GM21528 (cell line): ENCODE measurements around the gene ALG13.
"Not testable (repeated sequence)": the region's sequence is repeated elsewhere in the genome, so short reads cannot be mapped to it uniquely, and the experiment has no call there.

Source experiments
- ATAC-seq: cut with Tn5 transposase; IDR thresholded peaks from one replicate; pipeline ENCODE4 v1.9.1; 2021; ENCODE audit warnings: mild to moderate bottlenecking, moderate library complexity; ENCODE audit not compliant: unreplicated experiment, low FRiP score

ALG13 gene

DNA sequence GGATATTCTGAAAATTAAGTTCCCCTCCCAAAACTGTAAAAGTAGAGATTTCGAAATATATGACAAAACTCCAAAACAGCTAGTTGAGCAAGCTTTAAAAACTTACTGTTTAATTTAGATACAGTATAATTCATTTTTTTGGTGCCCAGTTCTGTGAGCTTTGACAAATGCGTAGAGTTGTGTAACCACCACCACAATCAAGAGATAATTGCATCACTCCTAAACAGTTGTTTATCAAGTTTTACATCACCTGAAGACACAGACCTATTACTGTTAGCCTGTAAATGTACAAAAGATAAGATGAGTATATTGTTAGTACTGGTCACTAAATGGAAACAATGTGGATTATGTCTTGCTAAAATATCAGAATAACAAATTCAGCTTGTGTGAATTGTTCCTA, 62.3 kb downstream of the ALG13 start:
- ATAC-seq: no peak

DNA sequence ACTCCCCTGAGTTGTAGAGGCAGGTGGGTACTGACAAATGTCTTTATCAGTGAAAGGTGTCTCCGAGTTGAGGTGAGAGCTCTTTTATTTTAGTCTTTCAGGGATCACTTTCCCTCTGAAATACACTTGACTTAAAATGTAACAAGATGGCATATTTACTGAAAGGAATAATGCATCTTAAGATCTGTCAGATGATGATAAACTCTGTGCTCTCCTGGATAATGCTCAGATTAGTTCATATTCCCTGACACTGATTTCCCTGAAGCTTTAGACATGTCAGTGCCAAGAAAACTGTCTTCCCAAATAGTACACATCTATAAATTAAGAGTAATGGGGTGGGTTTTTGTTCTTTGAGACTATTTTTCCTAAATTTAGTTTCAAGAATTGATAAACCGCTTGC, 75.5 kb downstream of the ALG13 start:
- no peak for ATAC-seq

DNA sequence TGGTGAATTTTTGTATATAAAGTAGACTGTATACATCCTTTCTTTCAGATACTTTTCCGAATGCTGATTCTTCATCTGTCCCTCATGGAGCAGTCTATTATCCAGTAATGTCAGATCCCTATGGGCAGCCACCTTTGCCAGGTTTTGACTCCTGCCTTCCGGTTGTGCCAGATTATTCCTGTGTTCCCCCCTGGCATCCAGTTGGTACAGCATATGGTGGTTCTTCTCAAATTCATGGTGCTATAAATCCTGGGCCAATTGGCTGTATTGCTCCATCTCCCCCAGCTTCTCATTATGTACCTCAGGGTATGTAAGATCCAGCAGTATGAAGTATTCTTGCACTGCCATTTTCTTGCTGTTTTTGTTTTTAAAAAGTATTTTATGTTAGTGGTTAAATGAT, 78.7 kb downstream of the ALG13 start:
- no peak for ATAC-seq

DNA sequence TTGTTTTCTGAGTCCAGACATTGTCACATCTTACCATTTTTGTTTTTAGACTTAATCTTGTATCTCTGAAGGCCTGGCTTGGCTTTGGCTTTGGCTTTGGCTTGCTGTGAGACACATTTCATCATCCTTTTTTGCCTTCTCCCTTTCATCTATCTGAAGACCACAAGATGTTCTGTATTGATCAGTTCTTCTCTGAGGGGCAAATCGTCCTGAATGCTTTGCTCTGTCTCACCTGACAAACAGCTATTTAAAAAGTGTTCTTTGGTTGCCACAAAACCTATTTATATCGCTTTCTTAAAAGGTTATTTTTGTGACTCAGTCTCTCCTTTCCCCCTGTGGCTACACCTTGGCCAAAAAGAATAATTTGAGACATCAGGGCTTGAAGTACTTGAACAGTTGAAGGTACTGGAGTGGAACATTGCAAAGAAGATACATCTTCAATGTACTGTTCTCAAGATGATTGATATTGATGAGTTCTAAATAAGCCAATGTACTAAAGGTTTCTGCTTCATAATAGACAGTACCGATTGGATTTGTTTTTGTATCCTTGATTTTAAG, 80.7 kb downstream of the ALG13 start:
- no peak for ATAC-seq

DNA sequence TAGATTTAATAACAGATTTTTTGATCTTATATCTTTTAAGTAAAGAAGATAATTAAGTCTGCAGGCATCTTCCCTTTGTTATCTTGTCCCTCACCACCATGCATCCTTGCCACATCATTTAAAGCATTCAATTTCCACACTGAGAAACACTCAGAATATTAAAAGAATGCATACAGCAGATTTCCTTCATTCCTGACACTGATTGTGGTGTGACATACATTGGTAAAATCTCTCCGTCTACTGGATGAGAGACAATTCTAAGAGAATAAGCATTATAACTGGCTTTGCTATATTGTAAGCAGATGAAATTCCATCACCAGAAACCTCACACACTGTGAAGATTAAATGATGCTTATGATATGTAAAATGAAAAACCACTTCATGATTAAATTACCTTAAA, 97.6 kb downstream of the ALG13 start:
- ATAC-seq: no peak

DNA sequence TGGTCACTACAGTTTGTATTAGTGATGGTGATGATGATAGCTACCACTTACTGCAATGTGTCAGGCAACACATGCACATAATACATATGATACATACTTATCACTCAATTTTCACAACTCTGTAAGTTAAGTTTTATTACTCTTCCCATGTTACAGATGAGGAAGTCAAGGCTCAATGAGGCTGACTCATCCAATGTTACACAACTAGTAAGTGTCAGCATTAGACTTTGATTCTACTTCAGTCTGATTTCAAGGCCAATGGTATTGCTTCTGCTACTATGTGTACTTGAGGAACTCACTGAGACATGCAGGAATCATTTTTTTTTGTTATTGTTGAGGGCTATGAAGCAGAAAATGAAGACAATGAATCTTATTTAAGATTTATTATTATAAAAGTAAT, 98.6 kb downstream of the ALG13 start:
- ATAC-seq: no peak

DNA sequence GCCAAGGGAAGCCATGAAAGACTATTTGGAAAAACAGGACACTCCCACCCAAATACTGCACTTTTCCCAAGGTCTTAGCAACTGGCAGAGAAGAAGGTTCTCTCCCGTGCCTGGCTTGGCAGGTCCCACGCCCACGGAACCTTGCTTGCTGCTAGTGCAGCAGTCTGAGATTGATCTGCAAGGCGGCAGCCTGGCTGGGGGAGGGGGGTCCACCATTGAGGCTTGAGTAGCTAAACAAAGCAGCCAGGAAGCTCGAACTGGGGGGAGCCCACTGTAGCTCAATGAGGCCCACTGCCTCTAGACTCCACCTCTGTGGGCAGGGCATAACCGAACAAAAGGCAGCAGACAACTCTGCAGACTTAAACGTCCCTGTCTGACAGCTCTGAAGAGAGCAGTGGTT, 103.7 kb downstream of the ALG13 start:
- no peak for ATAC-seq

DNA sequence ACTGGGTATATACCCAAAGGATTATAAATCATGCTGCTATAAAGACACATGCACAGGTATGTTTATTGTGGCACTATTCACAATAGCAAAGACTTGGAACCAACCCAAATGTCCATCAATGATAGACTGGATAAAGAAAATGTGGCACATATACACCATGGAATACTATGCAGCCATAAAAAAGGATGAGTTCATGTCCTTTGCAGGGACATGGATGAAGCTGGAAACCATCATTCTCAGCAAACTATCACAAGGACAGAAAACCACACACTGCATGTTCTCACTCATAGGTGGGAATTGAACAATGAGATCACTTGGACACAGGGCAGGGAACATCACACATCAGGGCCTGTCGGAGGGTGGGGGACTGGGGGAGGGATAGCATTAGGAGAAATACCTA, 109.1 kb downstream of the ALG13 start:
- not testable (repeated sequence) for ATAC-seq
